Tibial nerve (tissue), 4 donors: ENCODE data around the gene TP73.

Experiments used
- EP300 ChIP-seq, 2 donors: sonication (generic); formaldehyde crosslinking; IDR thresholded peaks; one replicate each; pipeline ENCODE4 v1.6.1; 2017; ENCODE audit warnings: antibody characterized with exemption in 2 of 2, mild to moderate bottlenecking in 1 of 2
- POLR2A ChIP-seq, 2 donors: fragments of 450-650 bp; IDR thresholded peaks; one replicate each; pipeline ENCODE4 v1.6.1; 2017; ENCODE audit warnings: antibody characterized with exemption in 2 of 2, mild to moderate bottlenecking in 2 of 2, moderate library complexity in 2 of 2
- TF ChIP-seq, protein P1 (sequence below), 5 experiments: fragments of 200-600 bp in 3 of 5; fragments of 450-650 bp in 2 of 5; sonication (generic) in 3 of 5; IDR thresholded peaks; one replicate each; pipeline ENCODE4 v1.5.1; 2016 to 2019; ENCODE audit warnings: antibody characterized with exemption in 5 of 5, mild to moderate bottlenecking in 3 of 5, moderate library complexity in 2 of 5

DNA sequence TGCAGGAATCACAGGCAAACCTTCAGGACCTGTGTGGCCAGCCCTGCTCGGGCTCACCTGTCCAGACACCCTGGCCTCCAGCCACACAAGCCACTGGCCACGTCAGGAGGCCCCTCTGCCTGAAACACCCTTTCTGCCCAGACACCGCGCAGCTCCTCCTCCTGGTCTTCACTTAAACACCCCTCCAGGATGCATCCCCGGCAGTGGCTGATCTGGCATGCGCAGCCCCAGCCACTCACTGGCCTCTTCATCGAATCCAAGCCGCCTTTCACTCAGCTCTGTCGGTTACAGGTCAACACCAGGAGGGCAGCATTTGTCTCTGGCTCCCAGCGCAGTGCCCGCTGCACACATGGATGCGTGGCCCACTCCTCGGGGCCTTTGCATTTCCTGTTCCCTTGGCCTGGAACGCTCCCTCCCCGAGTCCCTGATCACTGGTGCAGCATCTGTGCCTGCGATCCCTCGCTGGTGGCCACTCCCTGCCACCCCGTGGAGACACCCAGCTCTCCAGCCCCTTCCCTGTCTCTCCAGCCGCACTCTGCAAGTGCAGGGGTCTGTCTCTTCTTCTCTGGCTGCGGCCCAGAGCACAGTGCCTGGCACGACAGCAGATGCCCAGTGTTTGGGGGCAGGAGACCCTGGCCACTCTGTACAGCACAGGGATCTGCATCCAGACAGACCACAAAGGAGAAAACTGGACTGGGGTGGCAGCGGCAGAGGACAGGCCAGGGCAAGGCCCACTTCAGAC is 18.1 kb upstream of the TP73 start:
- TF ChIP-seq, protein P1, sequence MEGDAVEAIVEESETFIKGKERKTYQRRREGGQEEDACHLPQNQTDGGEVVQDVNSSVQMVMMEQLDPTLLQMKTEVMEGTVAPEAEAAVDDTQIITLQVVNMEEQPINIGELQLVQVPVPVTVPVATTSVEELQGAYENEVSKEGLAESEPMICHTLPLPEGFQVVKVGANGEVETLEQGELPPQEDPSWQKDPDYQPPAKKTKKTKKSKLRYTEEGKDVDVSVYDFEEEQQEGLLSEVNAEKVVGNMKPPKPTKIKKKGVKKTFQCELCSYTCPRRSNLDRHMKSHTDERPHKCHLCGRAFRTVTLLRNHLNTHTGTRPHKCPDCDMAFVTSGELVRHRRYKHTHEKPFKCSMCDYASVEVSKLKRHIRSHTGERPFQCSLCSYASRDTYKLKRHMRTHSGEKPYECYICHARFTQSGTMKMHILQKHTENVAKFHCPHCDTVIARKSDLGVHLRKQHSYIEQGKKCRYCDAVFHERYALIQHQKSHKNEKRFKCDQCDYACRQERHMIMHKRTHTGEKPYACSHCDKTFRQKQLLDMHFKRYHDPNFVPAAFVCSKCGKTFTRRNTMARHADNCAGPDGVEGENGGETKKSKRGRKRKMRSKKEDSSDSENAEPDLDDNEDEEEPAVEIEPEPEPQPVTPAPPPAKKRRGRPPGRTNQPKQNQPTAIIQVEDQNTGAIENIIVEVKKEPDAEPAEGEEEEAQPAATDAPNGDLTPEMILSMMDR (IDR thresholded peaks at IDR 0.05), result no peak
- TF ChIP-seq EP300 (IDR thresholded peaks at IDR 0.05) (no peak), POLR2A (IDR thresholded peaks at IDR 0.05) (no peak)
